Upper lobe of left lung (tissue), 6 donors: ENCODE results near the gene LMBR1. TPM values are rescaled to one million over a fixed set of nuclear protein-coding genes. Genes with fewer than 3 reads are reported as not detected.
"Not testable (repeated sequence)": the region's sequence is repeated elsewhere in the genome, so short reads cannot be mapped to it uniquely, and the experiment has no call there.

Experiments
- ATAC-seq, 2 donors: fragments of 200-7000 bp; cut with Tn5 transposase; one replicate each; pipeline ENCODE4 v1.9.1; 2022; ENCODE audit warnings: mild to moderate bottlenecking in 2 of 2, moderate library complexity in 2 of 2; ENCODE audit not compliant: low FRiP score in 2 of 2
- DNase-seq, 2 donors: peaks; one replicate each; pipeline ENCODE4 v3.0.0-alpha.2; 2019 to 2020
- H3K27ac ChIP-seq, 4 donors: fragments of 200-600 bp; sonication (generic); one replicate each; pipeline ENCODE4 v1.5.1; 2016 to 2019
- H3K27me3 ChIP-seq, 4 donors: fragments of 200-600 bp; sonication (generic); one replicate each; pipeline ENCODE4 v1.5.1; 2017 to 2019
- H3K36me3 ChIP-seq, 4 donors: fragments of 200-600 bp; sonication (generic); one replicate each; pipeline ENCODE4 v1.5.1; 2016 to 2019
- H3K4me1 ChIP-seq, 4 donors: fragments of 200-600 bp; sonication (generic); one replicate each; pipeline ENCODE4 v1.5.1; 2018 to 2019
- H3K4me3 ChIP-seq, 4 donors: fragments of 200-600 bp; sonication (generic); one replicate each; pipeline ENCODE4 v1.5.1; 2017 to 2019; ENCODE audit warnings: mild to moderate bottlenecking in 2 of 4, moderate library complexity in 1 of 4
- H3K9me3 ChIP-seq, 4 donors: fragments of 200-600 bp; sonication (generic); one replicate each; pipeline ENCODE4 v1.5.1; 2018 to 2019
- EP300 ChIP-seq, 4 donors: sonication (generic); formaldehyde crosslinking; IDR thresholded peaks; one replicate each; pipeline ENCODE4 v1.5.1; 2017; ENCODE audit warnings: antibody characterized with exemption in 4 of 4, control low read depth in 2 of 4
- POLR2A ChIP-seq, 4 donors: fragments of 450-650 bp; IDR thresholded peaks; one replicate each; pipeline ENCODE4 v1.5.1; 2016 to 2017; ENCODE audit warnings: antibody characterized with exemption in 4 of 4, mild to moderate bottlenecking in 2 of 4
- POLR2AphosphoS5 ChIP-seq, 2 donors: sonication (generic); formaldehyde crosslinking; IDR thresholded peaks; one replicate each; pipeline ENCODE4 v1.5.1; 2017; ENCODE audit warnings: antibody characterized with exemption in 2 of 2
- WGBS, 2 donors: methylation state at CpG; one replicate each; pipeline ENCODE4 v1.1.5; 2017 to 2018; 5-methylcytosine and 5-hydroxymethylcytosine counted together
- total RNA-seq, 6 donors: library from RNA; depleted of rRNA in 4 of 6; stranded (reverse); fragments of >200 nt in 4 of 6; gene quantifications; one replicate each; pipeline versions ENCODE4 v1.1.0 to v1.2.1, GENCODE V29; 2016 to 2021
- TF ChIP-seq, protein P1 (sequence below), 6 experiments: fragments of 450-650 bp in 4 of 6; fragments of 200-600 bp in 2 of 6; sonication (generic) in 2 of 6; IDR thresholded peaks; one replicate each; pipeline ENCODE4 v1.5.1; 2016 to 2019; ENCODE audit warnings: antibody characterized with exemption in 6 of 6
- donor health status: DM: no; HTN: no; CAD: no; lungs with moderate emphysema.
- donor health status: DM: no; HTN: yes; CAD: no; lungs with severe emphysema.

The LMBR1 gene
- total RNA-seq, 6 donors from 2014 or later: 58.6 to 159 (median 81.0) TPM

DNA sequence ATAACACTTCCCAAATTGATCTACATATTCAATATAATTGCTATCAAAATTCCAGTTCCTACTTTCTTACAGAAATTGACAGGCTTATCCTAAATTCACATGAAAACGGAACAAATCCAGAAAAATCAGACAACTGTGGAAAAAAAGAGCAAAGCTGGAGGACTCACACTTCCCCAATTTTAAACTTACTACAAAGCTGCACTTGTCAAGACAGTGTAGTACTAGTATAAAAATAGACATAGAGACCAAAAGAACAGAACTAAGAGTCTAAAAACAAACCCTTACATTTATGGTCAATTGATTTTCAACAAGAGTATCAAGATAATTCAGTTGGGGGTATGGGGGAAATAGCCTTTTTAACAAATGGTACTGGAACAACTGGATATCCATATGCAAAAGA is 27.5 kb downstream of the LMBR1 start:
- no peaks in the 10 kb centered on the region for H3K27me3 ChIP-seq
- ATAC-seq (no peak), DNase-seq (no peak)
- TF ChIP-seq EP300 (IDR thresholded peaks at IDR 0.05) (no peak), POLR2AphosphoS5 (IDR thresholded peaks at IDR 0.05) (no peak), POLR2A (IDR thresholded peaks at IDR 0.05) (no peak)
- TF ChIP-seq, protein P1, sequence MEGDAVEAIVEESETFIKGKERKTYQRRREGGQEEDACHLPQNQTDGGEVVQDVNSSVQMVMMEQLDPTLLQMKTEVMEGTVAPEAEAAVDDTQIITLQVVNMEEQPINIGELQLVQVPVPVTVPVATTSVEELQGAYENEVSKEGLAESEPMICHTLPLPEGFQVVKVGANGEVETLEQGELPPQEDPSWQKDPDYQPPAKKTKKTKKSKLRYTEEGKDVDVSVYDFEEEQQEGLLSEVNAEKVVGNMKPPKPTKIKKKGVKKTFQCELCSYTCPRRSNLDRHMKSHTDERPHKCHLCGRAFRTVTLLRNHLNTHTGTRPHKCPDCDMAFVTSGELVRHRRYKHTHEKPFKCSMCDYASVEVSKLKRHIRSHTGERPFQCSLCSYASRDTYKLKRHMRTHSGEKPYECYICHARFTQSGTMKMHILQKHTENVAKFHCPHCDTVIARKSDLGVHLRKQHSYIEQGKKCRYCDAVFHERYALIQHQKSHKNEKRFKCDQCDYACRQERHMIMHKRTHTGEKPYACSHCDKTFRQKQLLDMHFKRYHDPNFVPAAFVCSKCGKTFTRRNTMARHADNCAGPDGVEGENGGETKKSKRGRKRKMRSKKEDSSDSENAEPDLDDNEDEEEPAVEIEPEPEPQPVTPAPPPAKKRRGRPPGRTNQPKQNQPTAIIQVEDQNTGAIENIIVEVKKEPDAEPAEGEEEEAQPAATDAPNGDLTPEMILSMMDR (IDR thresholded peaks at IDR 0.05): no peak
- WGBS, 2 donors: 0 to 90% methylated on average over 1 of the region's 1 CpG
- peaks cover 0 to 10% (median 1%) of the 10 kb centered on the region in 4 donors for H3K9me3 ChIP-seq
- H3K4me1 ChIP-seq: no peaks in the 10 kb centered on the region
- H3K4me3 ChIP-seq: no peak overlapping the region
- H3K36me3 ChIP-seq: peaks cover 0 to 5% (median 0%) of the 10 kb centered on the region in 4 donors
- H3K27ac ChIP-seq: no peak overlapping the region

DNA sequence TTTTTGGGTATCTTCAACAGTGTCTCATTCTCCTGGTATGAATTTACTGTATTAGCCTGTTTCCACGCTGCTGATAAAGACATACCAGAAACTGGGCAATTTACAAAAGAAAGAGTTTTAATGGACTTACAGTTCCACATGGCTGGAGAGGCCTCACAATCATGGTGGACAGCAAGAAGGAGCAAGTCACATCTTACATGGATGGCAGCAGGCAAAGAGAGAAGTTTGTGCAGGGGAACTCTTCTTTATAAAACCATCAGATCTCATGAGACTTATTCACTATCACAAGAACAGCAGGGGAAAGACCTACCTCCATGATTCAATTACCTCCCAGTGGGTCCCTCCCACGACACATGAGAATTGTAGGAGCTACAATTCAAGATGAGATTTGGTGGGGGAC is 31.0 kb downstream of the LMBR1 start:
- 94 to 97% methylated on average over 2 of the region's 2 CpGs for WGBS, 2 donors
- not testable (repeated sequence) for DNase-seq

DNA sequence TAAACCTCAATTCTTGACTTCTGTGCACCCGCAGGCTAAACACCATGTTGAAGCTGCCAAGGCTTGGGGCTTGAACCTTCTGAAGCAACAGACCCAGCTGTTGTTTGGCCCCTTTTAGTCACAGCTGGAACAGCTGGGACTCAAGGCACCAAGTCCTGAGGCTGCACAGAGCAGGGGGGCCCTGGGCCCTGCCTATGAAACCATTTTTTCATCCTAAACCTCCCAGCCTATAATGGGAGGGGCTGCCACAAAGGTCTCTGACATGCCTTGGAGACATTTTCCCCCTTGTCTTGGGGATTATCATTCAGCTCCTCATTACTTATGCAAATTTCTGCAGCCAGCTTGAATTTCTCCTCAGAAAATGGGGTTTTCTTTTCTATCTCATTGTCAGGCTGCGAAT is 31.8 kb downstream of the LMBR1 start:
- Histone ChIP-seq H3K27ac (no peak overlapping the region), H3K9me3 (peaks cover 0 to 16% (median 4%) of the 10 kb centered on the region in 4 donors), H3K4me3 (no peak overlapping the region), H3K4me1 (no peaks in the 10 kb centered on the region), H3K27me3 (no peaks in the 10 kb centered on the region), H3K36me3 (peaks cover 0 to 5% (median 0%) of the 10 kb centered on the region in 4 donors)
- WGBS, 2 donors: 98 to 100% methylated on average over 2 of the region's 2 CpGs
- ATAC-seq (no peak), DNase-seq (no peak)
- TF ChIP-seq POLR2AphosphoS5 (IDR thresholded peaks at IDR 0.05) (no peak), POLR2A (IDR thresholded peaks at IDR 0.05) (no peak), EP300 (IDR thresholded peaks at IDR 0.05) (no peak)
- TF ChIP-seq, protein P1 (IDR thresholded peaks at IDR 0.05): no peak

More for the DNA sequence above, 31.0 kb downstream of the LMBR1 start:
- not testable (repeated sequence) for H3K36me3 ChIP-seq, H3K27ac ChIP-seq, H3K27me3 ChIP-seq, H3K4me1 ChIP-seq, ATAC-seq, H3K4me3 ChIP-seq
- peaks cover 0 to 16% (median 4%) of the 10 kb centered on the region in 4 donors for H3K9me3 ChIP-seq

DNA sequence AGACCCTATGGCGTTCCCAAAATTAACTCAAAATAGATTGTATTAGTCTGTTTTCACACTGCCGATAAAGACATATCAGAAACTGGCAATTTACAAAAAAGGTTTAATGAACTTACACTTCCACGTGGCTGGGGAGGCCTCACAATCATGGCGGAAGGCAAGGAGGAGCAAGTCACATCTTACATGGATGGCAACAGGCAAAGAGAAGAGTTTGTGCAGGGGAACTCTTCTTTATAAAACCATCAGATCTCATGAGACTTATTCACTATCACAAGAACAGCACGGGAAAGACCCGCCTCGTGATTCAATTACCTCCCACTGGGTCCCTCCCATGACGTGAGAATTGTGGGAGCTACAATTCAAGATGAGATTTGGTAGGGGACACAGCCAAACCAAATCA is 32.9 kb downstream of the LMBR1 start:
- ATAC-seq, H3K36me3 ChIP-seq, DNase-seq, H3K4me3 ChIP-seq, H3K27ac ChIP-seq, H3K4me1 ChIP-seq, H3K27me3 ChIP-seq: not testable (repeated sequence)
- 97 to 98% methylated on average over 8 of the region's 8 CpGs for WGBS, 2 donors
- H3K9me3 ChIP-seq: peaks cover 0 to 16% (median 4%) of the 10 kb centered on the region in 4 donors

DNA sequence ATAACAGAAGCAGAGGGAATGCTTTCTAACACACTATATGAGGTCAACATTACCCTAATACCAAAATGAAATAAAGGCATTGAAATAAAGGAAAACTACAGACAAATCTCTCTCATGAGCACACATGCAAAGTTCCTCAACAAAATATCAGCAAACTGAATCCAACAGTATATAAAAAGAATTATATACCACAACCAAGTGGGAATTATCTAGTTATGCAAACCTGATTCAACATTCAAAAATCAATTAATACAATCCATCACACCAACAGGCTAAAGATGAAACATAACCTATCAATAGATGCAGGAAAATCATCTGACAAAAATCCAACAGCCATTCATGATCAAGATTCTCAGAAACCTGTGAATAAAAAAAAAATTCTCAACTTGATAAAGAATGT is 34.5 kb downstream of the LMBR1 start:
- Histone ChIP-seq H3K4me3 (no peak overlapping the region), H3K4me1 (no peaks in the 10 kb centered on the region), H3K27me3 (no peaks in the 10 kb centered on the region), H3K9me3 (peaks cover 0 to 24% (median 10%) of the 10 kb centered on the region in 4 donors), H3K36me3 (peaks cover 0 to 5% (median 0%) of the 10 kb centered on the region in 4 donors), H3K27ac (no peak overlapping the region)
- DNase-seq (no peak), ATAC-seq (no peak)
- no peak for TF ChIP-seq POLR2AphosphoS5 (IDR thresholded peaks at IDR 0.05)
- TF ChIP-seq POLR2A (IDR thresholded peaks at IDR 0.05): no peak
- TF ChIP-seq, protein P1 (IDR thresholded peaks at IDR 0.05): no peak
- TF ChIP-seq EP300 (IDR thresholded peaks at IDR 0.05): no peak

DNA sequence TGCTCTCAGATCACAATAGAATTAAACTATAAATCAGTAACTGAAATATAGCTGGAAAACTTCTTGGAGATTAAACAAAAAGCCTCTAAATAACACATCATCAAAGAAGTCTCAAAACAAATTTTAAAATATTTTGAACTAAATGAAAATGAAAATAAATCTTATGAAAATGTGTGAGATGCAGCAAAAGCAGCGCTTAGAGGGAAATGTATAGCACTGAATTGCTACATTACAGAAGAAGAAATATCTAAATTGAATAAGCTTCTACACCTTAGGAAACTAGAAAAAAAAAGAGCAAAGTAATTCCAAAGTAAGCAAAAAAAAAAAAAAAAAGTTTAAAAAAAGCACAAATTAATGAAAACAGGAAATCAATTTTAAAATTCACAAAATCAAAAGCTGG is 35.2 kb downstream of the LMBR1 start:
- ATAC-seq (no peak), DNase-seq (no peak)
- Histone ChIP-seq H3K36me3 (peaks cover 0 to 5% (median 0%) of the 10 kb centered on the region in 4 donors), H3K9me3 (peaks cover 0 to 24% (median 10%) of the 10 kb centered on the region in 4 donors), H3K27ac (no peak overlapping the region), H3K27me3 (no peaks in the 10 kb centered on the region), H3K4me3 (no peak overlapping the region), H3K4me1 (no peaks in the 10 kb centered on the region)
- TF ChIP-seq EP300 (IDR thresholded peaks at IDR 0.05): no peak
- no peak for TF ChIP-seq POLR2A (IDR thresholded peaks at IDR 0.05)
- TF ChIP-seq, protein P1 (IDR thresholded peaks at IDR 0.05): no peak
- TF ChIP-seq POLR2AphosphoS5 (IDR thresholded peaks at IDR 0.05): no peak
- WGBS, 2 donors: 94 to 100% methylated on average over 1 of the region's 1 CpG
